ENCODE data around the gene MUC4. TPM values are rescaled to one million over a fixed set of nuclear protein-coding genes. Genes with fewer than 3 reads are reported as not detected.
A peak's percentile ranks its signal among the peaks of the same experiment; 100 is the strongest.

MUC4 gene
- total and polyA plus RNA-seq, 9 of the 15 experiments (the other 6 are each of a cell fraction or from before 2014, with no cell fraction given) = under 0.01 to 0.21 (median 0.10) TPM; not detected in 4

DNA sequence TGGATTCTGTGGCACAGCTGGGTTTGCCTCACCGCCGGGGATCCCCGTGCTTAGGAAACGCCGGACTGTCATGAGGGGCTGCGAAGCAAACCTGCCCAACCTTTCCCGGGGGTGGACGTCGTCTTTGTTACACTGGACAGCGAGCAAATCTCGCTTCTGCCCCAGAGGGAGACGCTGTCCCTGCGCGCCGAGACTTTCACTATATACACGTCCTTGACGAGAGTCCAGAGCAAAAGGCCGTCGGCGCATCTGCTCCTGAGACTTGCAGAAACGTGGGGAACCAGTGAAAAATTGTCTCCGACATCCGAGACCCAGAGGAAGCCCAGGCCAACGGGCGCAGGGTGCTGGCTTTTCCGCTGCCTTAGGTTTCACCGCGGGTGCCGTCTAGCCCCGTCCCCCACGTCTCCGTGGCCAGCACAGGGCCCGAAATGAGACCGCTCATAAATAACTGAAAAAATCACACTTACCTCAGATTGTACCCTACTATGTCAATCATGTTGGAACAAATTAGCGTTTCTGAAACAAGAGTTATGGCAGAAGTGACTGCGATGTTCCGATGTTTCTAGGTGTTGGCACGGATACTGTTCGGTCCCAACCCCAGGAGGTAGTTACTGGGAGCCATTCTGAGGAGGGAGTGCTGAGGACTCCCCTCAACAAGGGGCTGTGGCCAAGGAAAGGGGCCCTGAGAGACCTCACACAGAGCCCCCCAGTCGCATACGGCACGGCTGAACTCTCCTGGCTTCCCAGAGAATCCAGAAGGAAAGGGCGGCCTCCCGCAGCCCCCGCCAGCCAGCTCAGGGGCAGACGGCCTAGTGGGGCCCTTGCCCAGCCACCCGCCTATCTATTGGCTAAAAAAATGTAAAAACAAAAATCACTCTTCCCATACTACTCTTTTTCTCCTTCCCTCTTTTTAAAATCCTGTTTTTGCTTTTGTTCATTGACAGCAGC lies 14.4 kb upstream of the MUC4 start:
- Histone ChIP-seq H3K4me3 (no peak overlapping the region), H4K20me1 (replicated peaks; ENCODE audit: control insufficient read depth, insufficient read depth, low read length) (no peaks in the 10 kb centered on the region), H3K79me2 (ENCODE audit: control insufficient read depth, insufficient read depth, low read length) (no peaks in the 10 kb centered on the region), H2AFZ (ENCODE audit: low read depth, low read length) (no peak overlapping the region), H3K36me3 (ENCODE audit: control insufficient read depth, insufficient read depth, low read length) (no peaks in the 10 kb centered on the region), H3K4me1 (replicated peaks in 1 of 2; ENCODE audit: control insufficient read depth in 2 of 2, insufficient read depth in 2 of 2, low read length in 2 of 2) (peaks cover 0 to 37% of the 10 kb centered on the region in 2 experiments; a peak in 2 of 5 replicates), H3K27me3 (ENCODE audit: control insufficient read depth in 2 of 2, insufficient read depth in 2 of 2, low read length in 2 of 2) (peaks cover 5 to 21% of the 10 kb centered on the region in 2 experiments), H3K4me2 (ENCODE audit: insufficient read depth, low read length) (no peak overlapping the region), H3K9ac (ENCODE audit: insufficient read depth in 1 of 2, low read depth in 2 of 2, low read length in 2 of 2) (no peak overlapping the region; a peak in 1 of 4 replicates), H3K27ac (ENCODE audit: extremely low read depth, low read depth, low read length) (no peak overlapping the region), H3K9me1 (ENCODE audit: control insufficient read depth, insufficient read depth, low read length) (peaks cover 2% of the 10 kb centered on the region), H3K9me3 (replicated peaks; ENCODE audit: control insufficient read depth, insufficient read depth, low read depth, low read length) (no peaks in the 10 kb centered on the region)
- in situ Hi-C loops (cut with MboI) (no loop called here), intact Hi-C loops (cut with micrococcal nuclease) (no loop called here)
- TF ChIP-seq, protein P1, sequence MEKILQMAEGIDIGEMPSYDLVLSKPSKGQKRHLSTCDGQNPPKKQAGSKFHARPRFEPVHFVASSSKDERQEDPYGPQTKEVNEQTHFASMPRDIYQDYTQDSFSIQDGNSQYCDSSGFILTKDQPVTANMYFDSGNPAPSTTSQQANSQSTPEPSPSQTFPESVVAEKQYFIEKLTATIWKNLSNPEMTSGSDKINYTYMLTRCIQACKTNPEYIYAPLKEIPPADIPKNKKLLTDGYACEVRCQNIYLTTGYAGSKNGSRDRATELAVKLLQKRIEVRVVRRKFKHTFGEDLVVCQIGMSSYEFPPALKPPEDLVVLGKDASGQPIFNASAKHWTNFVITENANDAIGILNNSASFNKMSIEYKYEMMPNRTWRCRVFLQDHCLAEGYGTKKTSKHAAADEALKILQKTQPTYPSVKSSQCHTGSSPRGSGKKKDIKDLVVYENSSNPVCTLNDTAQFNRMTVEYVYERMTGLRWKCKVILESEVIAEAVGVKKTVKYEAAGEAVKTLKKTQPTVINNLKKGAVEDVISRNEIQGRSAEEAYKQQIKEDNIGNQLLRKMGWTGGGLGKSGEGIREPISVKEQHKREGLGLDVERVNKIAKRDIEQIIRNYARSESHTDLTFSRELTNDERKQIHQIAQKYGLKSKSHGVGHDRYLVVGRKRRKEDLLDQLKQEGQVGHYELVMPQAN (IDR thresholded peaks at IDR 0.05; ENCODE audit: borderline replicate concordance) = no peak
- peak; percentile 17 for TF ChIP-seq HMGN3 (IDR thresholded peaks at IDR 0.05; ENCODE audit: borderline replicate concordance, extremely low read depth, insufficient read length, low read depth, low read length)
- 68% methylated on average over 47 of the region's 47 CpGs for WGBS (ENCODE audit: insufficient coverage, low coverage, missing lambda C conversion rate)
- no peak for DNase-seq (ENCODE audit: extremely low read depth in 1 of 4, low spot score in 3 of 4)
- no peak for ATAC-seq
- ChIA-PET CTCF (ENCODE audit: low intra/inter-chr PET ratio) (no interaction called here), POLR2A (no interaction called here)
- no peak for FAIRE-seq
- BruUV-seq (replicated peaks) = no TSS peak

All from K562 (cell line).